ENCODE measurements around the gene TPD52L1.

DNA sequence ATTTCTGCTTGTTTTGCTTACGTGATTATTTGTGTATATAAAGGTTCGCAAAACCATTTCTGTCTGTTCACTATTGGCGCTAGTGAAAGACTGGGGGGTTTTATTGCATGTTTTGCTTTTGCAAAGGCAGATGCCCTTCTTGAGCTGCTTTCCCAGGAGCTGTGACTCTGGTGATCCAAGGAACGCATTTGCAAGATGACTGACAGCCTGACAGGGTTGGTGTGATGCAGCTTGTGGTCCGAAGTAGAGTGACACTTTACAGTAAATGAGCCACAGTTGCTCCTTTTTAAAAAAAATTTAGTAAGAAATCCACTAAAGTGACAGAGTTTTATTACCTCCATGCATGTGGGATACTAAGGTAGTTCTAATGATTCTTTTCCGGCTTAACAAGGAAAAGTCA is 73.7 kb downstream of the TPD52L1 start:
- TF ChIP-seq, protein P1, sequence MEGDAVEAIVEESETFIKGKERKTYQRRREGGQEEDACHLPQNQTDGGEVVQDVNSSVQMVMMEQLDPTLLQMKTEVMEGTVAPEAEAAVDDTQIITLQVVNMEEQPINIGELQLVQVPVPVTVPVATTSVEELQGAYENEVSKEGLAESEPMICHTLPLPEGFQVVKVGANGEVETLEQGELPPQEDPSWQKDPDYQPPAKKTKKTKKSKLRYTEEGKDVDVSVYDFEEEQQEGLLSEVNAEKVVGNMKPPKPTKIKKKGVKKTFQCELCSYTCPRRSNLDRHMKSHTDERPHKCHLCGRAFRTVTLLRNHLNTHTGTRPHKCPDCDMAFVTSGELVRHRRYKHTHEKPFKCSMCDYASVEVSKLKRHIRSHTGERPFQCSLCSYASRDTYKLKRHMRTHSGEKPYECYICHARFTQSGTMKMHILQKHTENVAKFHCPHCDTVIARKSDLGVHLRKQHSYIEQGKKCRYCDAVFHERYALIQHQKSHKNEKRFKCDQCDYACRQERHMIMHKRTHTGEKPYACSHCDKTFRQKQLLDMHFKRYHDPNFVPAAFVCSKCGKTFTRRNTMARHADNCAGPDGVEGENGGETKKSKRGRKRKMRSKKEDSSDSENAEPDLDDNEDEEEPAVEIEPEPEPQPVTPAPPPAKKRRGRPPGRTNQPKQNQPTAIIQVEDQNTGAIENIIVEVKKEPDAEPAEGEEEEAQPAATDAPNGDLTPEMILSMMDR (IDR thresholded peaks at IDR 0.05 in 8 of 11, conservative IDR thresholded peaks at IDR 0.05 in 3 of 11), result no peak
- TF ChIP-seq POLR2AphosphoS5 (IDR thresholded peaks at IDR 0.05), result no peak
